ENCODE data around the gene C19orf53.

The C19orf53 gene

GRCh38 chr19:13774217-13775191 is at the start of gene C19orf53:
Gene C19orf53 (plus strand): TSS chr19:13774456. CDS start chr19:13774478, 22 bp downstream.
- H3K27ac ChIP-seq = peak within 1 kb of the TSS; percentile 88
- ChIA-PET CTCF (interaction anchor here (0.5 to 1.5 kb wide), 5 partner anchors 13 to 440 kb away, joined by 3 to 4 read pairs (median 3); no protein-coding TSS in a partner anchor), POLR2A (ENCODE audit: low non-redundant PET) (no interaction called here)
- DNase-seq (ENCODE audit: low spot score) = peak; percentile 96
- TF ChIP-seq CTCF (conservative IDR thresholded peaks at IDR 0.05; ENCODE audit: low read depth) = no peak

GRCh38 chr19:13726323-13726722 is 47.9 kb upstream of the C19orf53 start:
- POLR2A ChIA-PET (ENCODE audit: low non-redundant PET) = interaction anchor here (0.6 to 0.7 kb wide), 2 partner anchors 10 to 109 kb away, joined by 3 to 9 read pairs; no protein-coding TSS in a partner anchor
- no peak overlapping the region for H3K27ac ChIP-seq
- TF ChIP-seq CTCF (conservative IDR thresholded peaks at IDR 0.05; ENCODE audit: low read depth) = no peak
- DNase-seq (ENCODE audit: low spot score) = no peak
- CTCF ChIA-PET = interaction anchor here (0.6 to 0.8 kb wide), 2 partner anchors 78 to 98 kb away, joined by 3 to 4 read pairs; no protein-coding TSS in a partner anchor

- DNase-seq (ENCODE audit: low spot score) = no peak
- ChIA-PET CTCF (interaction anchor here (0.6 kb wide), 2 partner anchors 244 to 260 kb away, joined by 3 to 4 read pairs; no protein-coding TSS in a partner anchor), POLR2A (ENCODE audit: low non-redundant PET) (no interaction called here)
- no peak overlapping the region; the same call in 1 of the 2 replicates for H3K27ac ChIP-seq
- TF ChIP-seq CTCF (conservative IDR thresholded peaks at IDR 0.05; ENCODE audit: low read depth) = no peak
Observed at GRCh38 chr19:13727798-13728197, 46.5 kb upstream of the C19orf53 start.

GRCh38 chr19:13729859-13730258 is 44.4 kb upstream of the C19orf53 start:
- ChIA-PET CTCF (interaction anchor here (0.7 to 1.2 kb wide), 3 partner anchors 8 to 108 kb away, joined by 3 to 6 read pairs (median 3); no protein-coding TSS in a partner anchor), POLR2A (ENCODE audit: low non-redundant PET) (interaction anchor here (0.6 to 0.7 kb wide), 2 partner anchors 19 to 73 kb away, joined by 3 to 4 read pairs; no protein-coding TSS in a partner anchor)
- no peak for DNase-seq (ENCODE audit: low spot score)
- H3K27ac ChIP-seq = peak overlapping the region; percentile 99
- TF ChIP-seq CTCF (conservative IDR thresholded peaks at IDR 0.05; ENCODE audit: low read depth) = no peak

GRCh38 chr19:13731147-13731964 is 42.9 kb upstream of the C19orf53 start:
- POLR2A ChIA-PET (ENCODE audit: low non-redundant PET) = interaction anchor here (0.5 to 2.1 kb wide), 2 partner anchors 17 to 65 kb away, joined by 12 to 14 read pairs; a partner anchor contains a TSS
- TF ChIP-seq CTCF (conservative IDR thresholded peaks at IDR 0.05; ENCODE audit: low read depth) = no peak
- DNase-seq (ENCODE audit: low spot score) = peak; percentile 98
- CTCF ChIA-PET = interaction anchor here (0.7 to 1.3 kb wide), 3 partner anchors 121 to 334 kb away, joined by 3 to 4 read pairs (median 3); no protein-coding TSS in a partner anchor
- peak overlapping the region; percentile 99 for H3K27ac ChIP-seq

Data from RWPE1 (cell line).